ENCODE measurements around the gene SPATA9.

GRCh38 chr5:95718203-95718602 is 35.4 kb upstream of the SPATA9 start:
- TF ChIP-seq CTCF (IDR thresholded peaks at IDR 0.05) = no peak
- TF ChIP-seq REST (IDR thresholded peaks at IDR 0.05; ENCODE audit: insufficient read depth in 1 of 2, low read depth in 2 of 2, low read length in 1 of 2) = no peak
- no peak for TF ChIP-seq POLR2AphosphoS5 (IDR thresholded peaks at IDR 0.05; ENCODE audit: low read depth, low read length)
